ENCODE data around the gene LDHA.

Gene LDHA

GRCh38 chr11:18394275-18394927 lies at the start of gene LDHA:
LDHA (plus strand) TSS chr11:18394563; CDS start chr11:18396843, 2,280 bp downstream.
- Histone ChIP-seq H3K36me3 (ENCODE audit: insufficient read depth, low read length) (peaks cover 11% of the 10 kb centered on the region), H3K9me3 (ENCODE audit: low read length) (no peaks in the 10 kb centered on the region), H3K4me1 (ENCODE audit: insufficient read depth, low read length) (peaks cover 12% of the 10 kb centered on the region), H2AFZ (ENCODE audit: low read depth, low read length) (peak within 1 kb of the TSS; percentile 73), H3K4me3 (ENCODE audit: low read length) (peak within 1 kb of the TSS; percentile 75), H3K27me3 (ENCODE audit: insufficient read depth, low read length) (no peaks in the 10 kb centered on the region)

- H2AFZ ChIP-seq (ENCODE audit: low read depth, low read length): no peak overlapping the region
- H3K4me3 ChIP-seq (ENCODE audit: low read length): no peak overlapping the region
- no peaks in the 10 kb centered on the region for H3K4me1 ChIP-seq (ENCODE audit: insufficient read depth, low read length)
- H3K27me3 ChIP-seq (ENCODE audit: insufficient read depth, low read length): no peaks in the 10 kb centered on the region
- H3K9me3 ChIP-seq (ENCODE audit: low read length): no peaks in the 10 kb centered on the region
- H3K36me3 ChIP-seq (ENCODE audit: insufficient read depth, low read length): peaks cover 53% of the 10 kb centered on the region
These were observed 46.8 kb upstream of the LDHA start for GRCh38 chr11:18347471-18348125.

DNA sequence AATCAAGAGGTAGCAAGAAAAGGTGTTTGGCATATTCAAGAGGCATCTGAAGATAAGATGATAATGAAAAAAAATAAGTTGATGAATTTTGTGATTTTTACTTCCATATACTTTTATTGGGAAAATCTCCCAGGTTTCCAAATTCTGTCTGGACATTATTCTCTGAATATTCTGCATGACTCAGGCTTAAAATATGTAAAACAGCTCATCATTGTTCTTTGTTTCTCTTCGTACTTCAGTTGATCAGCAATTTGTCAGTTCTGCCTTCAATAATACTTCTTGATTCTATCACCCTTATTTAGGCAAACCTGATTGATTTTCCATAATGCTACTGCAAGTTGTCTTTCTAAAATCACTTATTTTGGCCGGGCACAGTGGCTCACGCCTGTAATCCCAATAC lies 41.8 kb upstream of the LDHA start:
- peaks cover 46% of the 10 kb centered on the region for H3K36me3 ChIP-seq (ENCODE audit: insufficient read depth, low read length)
- H3K27me3 ChIP-seq (ENCODE audit: insufficient read depth, low read length): no peaks in the 10 kb centered on the region
- H3K9me3 ChIP-seq (ENCODE audit: low read length): no peaks in the 10 kb centered on the region
- no peak overlapping the region for H2AFZ ChIP-seq (ENCODE audit: low read depth, low read length)
- H3K4me3 ChIP-seq (ENCODE audit: low read length): no peak overlapping the region
- H3K4me1 ChIP-seq (ENCODE audit: insufficient read depth, low read length): no peaks in the 10 kb centered on the region

GRCh38 chr11:18358646-18359045 lies 35.7 kb upstream of the LDHA start:
- no peaks in the 10 kb centered on the region for H3K27me3 ChIP-seq (ENCODE audit: insufficient read depth, low read length)
- peaks cover 64% of the 10 kb centered on the region for H3K36me3 ChIP-seq (ENCODE audit: insufficient read depth, low read length)
- no peaks in the 10 kb centered on the region for H3K9me3 ChIP-seq (ENCODE audit: low read length)
- no peak overlapping the region for H3K4me3 ChIP-seq (ENCODE audit: low read length)
- no peak overlapping the region for H2AFZ ChIP-seq (ENCODE audit: low read depth, low read length)
- H3K4me1 ChIP-seq (ENCODE audit: insufficient read depth, low read length): no peaks in the 10 kb centered on the region

DNA sequence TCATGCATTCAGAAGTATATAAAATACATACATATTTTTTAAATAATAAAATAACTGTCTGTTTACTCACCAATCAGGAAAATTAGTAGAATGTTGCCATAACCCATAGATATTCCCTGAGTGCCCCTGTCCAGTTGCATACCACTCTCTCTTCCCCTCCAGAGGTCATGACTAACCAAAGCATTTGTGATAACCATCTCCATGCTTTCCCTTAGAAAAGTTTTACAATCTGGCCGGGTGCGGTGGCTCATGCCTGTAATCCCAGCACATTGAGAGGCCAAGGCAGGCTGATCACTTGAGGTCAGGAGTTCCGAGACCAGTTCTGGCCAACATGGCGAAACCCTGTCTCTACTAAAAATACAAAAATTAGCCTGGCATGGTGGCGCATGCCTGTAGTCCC lies 33.2 kb upstream of the LDHA start:
- H2AFZ ChIP-seq (ENCODE audit: low read depth, low read length): no peak overlapping the region
- H3K4me1 ChIP-seq (ENCODE audit: insufficient read depth, low read length): no peaks in the 10 kb centered on the region
- H3K36me3 ChIP-seq (ENCODE audit: insufficient read depth, low read length): peaks cover 75% of the 10 kb centered on the region
- no peaks in the 10 kb centered on the region for H3K27me3 ChIP-seq (ENCODE audit: insufficient read depth, low read length)
- H3K4me3 ChIP-seq (ENCODE audit: low read length): no peak overlapping the region
- no peaks in the 10 kb centered on the region for H3K9me3 ChIP-seq (ENCODE audit: low read length)

- no peaks in the 10 kb centered on the region for H3K27me3 ChIP-seq (ENCODE audit: insufficient read depth, low read length)
- no peak overlapping the region for H3K4me3 ChIP-seq (ENCODE audit: low read length)
- H3K36me3 ChIP-seq (ENCODE audit: insufficient read depth, low read length): peaks cover 64% of the 10 kb centered on the region
- no peak overlapping the region for H2AFZ ChIP-seq (ENCODE audit: low read depth, low read length)
- H3K4me1 ChIP-seq (ENCODE audit: insufficient read depth, low read length): no peaks in the 10 kb centered on the region
- no peaks in the 10 kb centered on the region for H3K9me3 ChIP-seq (ENCODE audit: low read length)
These were observed 29.8 kb upstream of the LDHA start for GRCh38 chr11:18364495-18365073.

DNA sequence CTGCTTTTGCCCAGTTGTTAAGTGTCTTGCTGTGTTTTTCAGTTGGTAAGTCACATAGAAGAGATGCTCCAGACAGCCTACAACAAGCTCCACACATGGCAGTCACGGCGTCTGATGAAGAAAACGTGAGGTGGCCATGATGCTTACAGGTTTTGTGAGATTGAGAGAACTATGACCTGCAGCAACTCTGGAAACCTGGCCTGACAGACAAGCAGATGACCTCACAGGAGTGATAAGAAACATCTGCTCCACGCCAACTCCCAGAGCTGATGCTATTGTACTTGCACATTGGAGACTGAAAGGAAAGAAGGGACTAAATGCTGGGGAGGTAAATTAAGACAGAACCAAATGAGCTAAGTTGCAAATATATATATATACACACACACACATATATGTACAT lies 28.6 kb upstream of the LDHA start:
- no peak overlapping the region for H3K4me3 ChIP-seq (ENCODE audit: low read length)
- H3K9me3 ChIP-seq (ENCODE audit: low read length): no peaks in the 10 kb centered on the region
- H3K36me3 ChIP-seq (ENCODE audit: insufficient read depth, low read length): peaks cover 55% of the 10 kb centered on the region
- H3K4me1 ChIP-seq (ENCODE audit: insufficient read depth, low read length): no peaks in the 10 kb centered on the region
- no peaks in the 10 kb centered on the region for H3K27me3 ChIP-seq (ENCODE audit: insufficient read depth, low read length)
- no peak overlapping the region for H2AFZ ChIP-seq (ENCODE audit: low read depth, low read length)

DNA sequence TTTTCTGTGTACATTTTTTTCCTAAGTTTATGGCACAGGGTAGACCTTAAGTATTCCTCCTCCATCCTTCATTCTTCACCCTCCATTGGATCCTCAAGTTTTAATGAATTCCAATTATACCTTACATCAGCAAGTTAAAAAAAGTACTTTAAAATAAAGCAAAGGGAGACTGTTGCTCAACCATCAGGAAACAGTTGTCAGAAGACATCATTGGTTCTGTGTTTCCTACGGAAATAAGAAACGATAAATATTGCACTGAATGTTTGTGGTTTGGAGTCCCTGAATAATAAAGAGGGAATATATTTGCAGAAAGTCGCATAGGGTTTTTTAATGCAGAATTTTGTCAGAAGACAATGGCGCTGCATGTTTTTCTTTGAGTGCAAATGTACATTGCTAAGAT lies 28.1 kb upstream of the LDHA start:
- Histone ChIP-seq H2AFZ (ENCODE audit: low read depth, low read length) (no peak overlapping the region), H3K27me3 (ENCODE audit: insufficient read depth, low read length) (no peaks in the 10 kb centered on the region), H3K9me3 (ENCODE audit: low read length) (no peaks in the 10 kb centered on the region), H3K4me1 (ENCODE audit: insufficient read depth, low read length) (no peaks in the 10 kb centered on the region), H3K4me3 (ENCODE audit: low read length) (no peak overlapping the region), H3K36me3 (ENCODE audit: insufficient read depth, low read length) (peaks cover 51% of the 10 kb centered on the region)

- no peak overlapping the region for H3K4me3 ChIP-seq (ENCODE audit: low read length)
These were observed 26.9 kb upstream of the LDHA start for GRCh38 chr11:18367431-18367830.

GRCh38 chr11:18368221-18368620 lies 26.1 kb upstream of the LDHA start:
- no peak overlapping the region for H3K4me3 ChIP-seq (ENCODE audit: low read length)
- H2AFZ ChIP-seq (ENCODE audit: low read depth, low read length): no peak overlapping the region
- no peaks in the 10 kb centered on the region for H3K4me1 ChIP-seq (ENCODE audit: insufficient read depth, low read length)
- H3K9me3 ChIP-seq (ENCODE audit: low read length): no peaks in the 10 kb centered on the region
- H3K36me3 ChIP-seq (ENCODE audit: insufficient read depth, low read length): peaks cover 38% of the 10 kb centered on the region
- no peaks in the 10 kb centered on the region for H3K27me3 ChIP-seq (ENCODE audit: insufficient read depth, low read length)

More at GRCh38 chr11:18367431-18367830, 26.9 kb upstream of the LDHA start:
- no peaks in the 10 kb centered on the region for H3K27me3 ChIP-seq (ENCODE audit: insufficient read depth, low read length)
- peaks cover 42% of the 10 kb centered on the region for H3K36me3 ChIP-seq (ENCODE audit: insufficient read depth, low read length)
- H3K4me1 ChIP-seq (ENCODE audit: insufficient read depth, low read length): no peaks in the 10 kb centered on the region
- H2AFZ ChIP-seq (ENCODE audit: low read depth, low read length): no peak overlapping the region
- no peaks in the 10 kb centered on the region for H3K9me3 ChIP-seq (ENCODE audit: low read length)

- peaks cover 29% of the 10 kb centered on the region for H3K36me3 ChIP-seq (ENCODE audit: insufficient read depth, low read length)
- no peak overlapping the region for H3K4me3 ChIP-seq (ENCODE audit: low read length)
- no peaks in the 10 kb centered on the region for H3K27me3 ChIP-seq (ENCODE audit: insufficient read depth, low read length)
- H3K9me3 ChIP-seq (ENCODE audit: low read length): no peaks in the 10 kb centered on the region
- no peaks in the 10 kb centered on the region for H3K4me1 ChIP-seq (ENCODE audit: insufficient read depth, low read length)
- H2AFZ ChIP-seq (ENCODE audit: low read depth, low read length): no peak overlapping the region
These were observed 25.0 kb upstream of the LDHA start for GRCh38 chr11:18369398-18369797.

GRCh38 chr11:18371279-18371678 lies 23.1 kb upstream of the LDHA start:
- Histone ChIP-seq H3K9me3 (ENCODE audit: low read length) (no peaks in the 10 kb centered on the region), H3K4me3 (ENCODE audit: low read length) (no peak overlapping the region), H2AFZ (ENCODE audit: low read depth, low read length) (no peak overlapping the region), H3K27me3 (ENCODE audit: insufficient read depth, low read length) (no peaks in the 10 kb centered on the region), H3K4me1 (ENCODE audit: insufficient read depth, low read length) (no peaks in the 10 kb centered on the region), H3K36me3 (ENCODE audit: insufficient read depth, low read length) (peaks cover 12% of the 10 kb centered on the region)

DNA sequence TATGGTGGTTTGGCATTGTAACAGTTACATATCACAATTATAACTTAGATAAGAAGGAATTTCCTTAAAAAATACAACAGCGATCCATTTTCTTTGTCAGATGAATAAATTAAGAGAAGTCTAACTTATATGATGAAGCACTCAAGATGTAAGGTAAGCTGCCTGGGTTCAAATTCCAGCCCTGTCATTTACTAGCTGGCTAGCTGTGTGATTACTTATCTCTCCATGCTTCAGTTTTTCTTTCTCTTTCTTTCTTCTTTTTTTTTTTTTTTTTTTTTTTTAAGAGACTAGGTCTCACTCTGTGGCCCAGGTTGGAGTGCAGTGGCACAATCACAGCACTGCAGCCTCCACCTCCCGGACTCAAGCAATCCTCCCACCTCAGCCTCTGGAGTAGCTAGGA lies 22.2 kb upstream of the LDHA start:
- no peak overlapping the region for H3K4me3 ChIP-seq (ENCODE audit: low read length)
- H3K4me1 ChIP-seq (ENCODE audit: insufficient read depth, low read length): no peaks in the 10 kb centered on the region
- H3K27me3 ChIP-seq (ENCODE audit: insufficient read depth, low read length): no peaks in the 10 kb centered on the region
- no peaks in the 10 kb centered on the region for H3K9me3 ChIP-seq (ENCODE audit: low read length)
- peaks cover 5% of the 10 kb centered on the region for H3K36me3 ChIP-seq (ENCODE audit: insufficient read depth, low read length)
- H2AFZ ChIP-seq (ENCODE audit: low read depth, low read length): no peak overlapping the region

All from neuron (in vitro differentiated cells).